Naive thymus-derived CD4-positive, alpha-beta T cell (primary cell): ENCODE data around the gene LGALS7B. TPM values are rescaled to one million over a fixed set of nuclear protein-coding genes. Genes with fewer than 3 reads are reported as not detected.
"Not testable (repeated sequence)": the region's sequence is repeated elsewhere in the genome, so short reads cannot be mapped to it uniquely, and the experiment has no call there.

ENCODE experiments used
- ATAC-seq: fragments of 150-1000 bp; cut with Tn5 transposase; 2 replicates; pipeline ENCODE4 v1.10.0; 2021; ENCODE audit warnings: mild to moderate bottlenecking, moderate library complexity
- CTCF ChIA-PET: fragments of 350-600 bp; sonication (Branson Sonifier 250); formaldehyde crosslinking; loops from one replicate; lab custom pipeline; 2021; ENCODE audit warnings: antibody characterized with exemption; lab: Charles Lee
- POLR2A ChIA-PET: fragments of 350-600 bp; sonication (Branson Sonifier 250); formaldehyde crosslinking; loops from one replicate; lab custom pipeline; 2021; ENCODE audit warnings: antibody characterized with exemption, inconsistent platforms; lab: Charles Lee
- DNase-seq, 9 donors: peaks; one replicate each; pipeline versions ENCODE4 v3.0.0 to v3.0.0-alpha.2; 2020 to 2022; ENCODE audit warnings: mixed read lengths in 1 of 9
- H3K27ac ChIP-seq: one replicate; pipeline ENCODE4 v1.7.0; 2013; ENCODE audit warnings: mild to moderate bottlenecking, low read depth, low read length, moderate library complexity
- H3K27me3 ChIP-seq, 2 donors: one replicate each; pipeline ENCODE4 v1.7.0; 2013; ENCODE audit warnings: low read length in 2 of 2, mild to moderate bottlenecking in 2 of 2, moderate library complexity in 2 of 2; ENCODE audit not compliant: control insufficient read depth in 2 of 2, insufficient read depth in 2 of 2
- H3K36me3 ChIP-seq, 3 experiments: 1 replicate in 2 of 3; 2 replicates in 1 of 3; pipeline ENCODE4 v1.7.0; 2013; ENCODE audit warnings: low read length in 3 of 3, mild to moderate bottlenecking in 3 of 3, moderate library complexity in 1 of 3; ENCODE audit not compliant: insufficient read depth in 3 of 3, control insufficient read depth in 2 of 3
- H3K4me1 ChIP-seq, 2 donors: one replicate each; pipeline ENCODE4 v1.7.0; 2013; ENCODE audit warnings: low read length in 2 of 2, mild to moderate bottlenecking in 2 of 2, moderate library complexity in 1 of 2; ENCODE audit not compliant: control insufficient read depth in 2 of 2, insufficient read depth in 2 of 2
- H3K4me3 ChIP-seq: 2 replicates; pipeline ENCODE4 v1.7.0; 2013; ENCODE audit warnings: mild to moderate bottlenecking, low read length
- H3K9me3 ChIP-seq, 3 experiments: 1 replicate in 2 of 3; 2 replicates in 1 of 3; pipeline ENCODE4 v1.7.0; 2013; ENCODE audit warnings: low read length in 3 of 3; ENCODE audit not compliant: control insufficient read depth in 2 of 3
- H3K27ac Mint-ChIP-seq, 9 donors: one replicate each; pipeline ENCODE4 v1.8.0; 2020 to 2022; ENCODE audit warnings: mixed read lengths in 9 of 9, mild to moderate bottlenecking in 8 of 9, moderate library complexity in 5 of 9, inconsistent platforms in 2 of 9
- H3K27me3 Mint-ChIP-seq, 5 donors: one replicate each; pipeline ENCODE4 v1.8.0; 2021 to 2022; ENCODE audit warnings: mixed read lengths in 5 of 5, mild to moderate bottlenecking in 1 of 5
- H3K36me3 Mint-ChIP-seq, 5 donors: one replicate each; pipeline ENCODE4 v1.8.0; 2020 to 2022; ENCODE audit warnings: mixed read lengths in 5 of 5, mild to moderate bottlenecking in 3 of 5, inconsistent platforms in 1 of 5
- H3K4me1 Mint-ChIP-seq, 7 donors: one replicate each; pipeline ENCODE4 v1.8.0; 2020 to 2022; ENCODE audit warnings: mixed read lengths in 7 of 7, mild to moderate bottlenecking in 3 of 7, inconsistent platforms in 1 of 7
- H3K4me3 Mint-ChIP-seq, 10 donors: one replicate each; pipeline ENCODE4 v1.8.0; 2020 to 2022; ENCODE audit warnings: mild to moderate bottlenecking in 10 of 10, mixed read lengths in 10 of 10, moderate library complexity in 6 of 10, inconsistent platforms in 2 of 10
- H3K9me3 Mint-ChIP-seq, 11 donors: one replicate each; pipeline ENCODE4 v1.8.0; 2020 to 2022; ENCODE audit warnings: mixed read lengths in 11 of 11, mild to moderate bottlenecking in 4 of 11, inconsistent platforms in 1 of 11, moderate library complexity in 1 of 11
- intact Hi-C, 2 donors: fragments of 100-400 bp; cut with micrococcal nuclease; formaldehyde crosslinking; loops; one replicate each; pipeline ENCODE4 v1.15.1; 2023
- polyA plus RNA-seq, 2 donors: library from polyadenylated mRNA; unstranded; fragments of 300-500 nt; fragmentation: Illumina TruSeq; gene quantifications; one replicate each; pipeline ENCODE4 v1.2.3, GENCODE V29; 2021
- total RNA-seq, 6 experiments: library from RNA in 5 of 6; stranded (reverse) in 5 of 6; gene quantifications; 1 replicate in 5 of 6; 2 replicates in 1 of 6; pipeline ENCODE4 v1.2.3 and lab custom pipeline; 2021 to 2026

Gene LGALS7B
- total and polyA plus RNA-seq, 7 experiments from 2014 or later, result not detected

DNA sequence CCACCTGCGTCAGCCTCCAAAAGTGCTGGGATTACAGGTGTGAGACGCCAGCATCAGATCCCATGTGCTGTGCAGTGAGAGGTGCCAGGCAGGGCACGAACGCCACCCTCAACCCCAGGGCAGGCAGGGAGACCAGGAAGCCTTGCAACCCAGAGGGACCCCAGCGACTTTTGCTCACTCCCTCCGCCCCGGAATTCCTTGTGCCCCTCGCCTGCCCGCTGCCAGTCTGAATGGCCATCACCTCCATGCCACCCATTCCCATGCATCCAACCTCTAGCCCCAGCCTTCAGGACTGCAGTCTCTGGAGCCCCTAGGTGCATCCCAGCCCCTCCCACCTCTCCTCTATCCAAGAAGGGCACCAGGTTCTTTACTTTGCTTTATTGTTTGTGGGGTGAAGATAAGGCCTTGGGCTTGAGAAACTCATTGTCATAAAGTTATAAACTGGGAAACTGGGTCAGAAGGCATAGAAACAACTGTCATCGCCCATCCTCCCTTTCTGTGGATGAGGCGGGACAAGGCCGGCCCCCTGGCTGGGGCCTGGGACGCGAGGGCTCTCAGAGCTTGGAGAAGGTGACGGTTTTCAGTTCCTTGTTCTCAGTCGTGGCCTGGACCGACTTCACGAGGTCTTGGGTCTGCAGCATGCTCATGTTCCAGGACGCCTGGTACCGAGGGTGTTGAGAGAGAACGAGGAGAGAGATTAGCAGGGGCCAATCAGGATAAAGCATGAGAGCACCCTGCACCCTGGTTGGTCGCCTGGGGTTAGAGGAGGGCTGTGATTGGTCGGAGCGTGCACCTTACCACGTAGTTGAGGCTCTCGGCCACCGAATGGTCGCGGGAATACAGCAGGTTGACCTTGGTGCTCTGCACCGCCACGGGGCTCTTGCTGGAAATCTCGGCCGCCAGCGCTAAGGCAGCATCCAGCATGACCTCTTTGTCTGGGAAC lies 26.3 kb downstream of the LGALS7B start:
- peaks cover under 1 to 13% (median 4%) of the 10 kb centered on the region in 5 donors for H3K36me3 Mint-ChIP-seq
- peaks cover 0 to 5% (median under 1%) of the 10 kb centered on the region in 7 donors for H3K4me1 Mint-ChIP-seq
- ChIA-PET CTCF (no interaction called here), POLR2A (no interaction called here)
- Histone ChIP-seq H3K36me3 (peaks cover 4 to 39% (median 19%) of the 10 kb centered on the region in 3 experiments), H3K27ac (no peak overlapping the region), H3K4me1 (no peaks in the 10 kb centered on the region), H3K27me3 (no peaks in the 10 kb centered on the region), H3K9me3 (no peaks in the 10 kb centered on the region), H3K4me3 (no peak overlapping the region)
- intact Hi-C loops, result no loop called here
- no peak for ATAC-seq
- peak overlapping the region in 1 of 9 donors; percentile 38 for H3K27ac Mint-ChIP-seq
- DNase-seq, result no peak
- H3K27me3 Mint-ChIP-seq, result no peaks in the 10 kb centered on the region
- H3K9me3 Mint-ChIP-seq, result no peaks in the 10 kb centered on the region
- H3K4me3 Mint-ChIP-seq, result no peak overlapping the region

DNA sequence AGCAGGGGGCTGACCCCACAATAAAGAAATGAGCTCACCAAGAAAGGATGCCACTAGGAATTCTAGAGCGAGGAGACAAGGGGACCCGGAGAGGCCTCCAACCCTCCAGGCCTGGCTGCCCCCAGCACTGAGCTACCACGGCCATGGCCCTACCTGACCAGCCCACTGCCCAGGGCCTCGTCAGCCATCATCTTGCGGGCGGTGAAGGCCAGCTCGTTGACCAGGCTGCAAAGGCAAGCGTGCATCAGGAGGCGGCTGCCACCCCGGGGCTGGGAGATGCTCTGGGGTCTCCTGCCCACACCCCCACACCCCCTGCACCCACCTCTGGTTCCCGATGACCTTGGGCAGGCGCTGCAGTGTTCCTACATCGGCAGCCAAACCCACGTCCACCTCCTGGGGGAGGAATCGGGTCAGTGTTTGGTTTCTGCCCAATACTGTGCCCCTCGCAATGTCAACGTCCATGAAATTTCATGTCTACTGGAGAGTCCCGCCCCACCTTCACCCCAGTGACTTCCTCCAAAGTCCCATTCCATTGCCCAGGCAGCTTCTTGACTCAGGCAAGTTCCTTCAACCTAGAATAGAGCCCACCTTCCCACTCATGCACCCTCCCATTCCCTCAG lies 27.2 kb downstream of the LGALS7B start:
- DNase-seq (no peak), ATAC-seq (no peak)
- H3K36me3 ChIP-seq, result peaks cover 4 to 46% (median 19%) of the 10 kb centered on the region in 3 experiments
- Mint-ChIP-seq H3K27ac (no peak overlapping the region), H3K4me3 (no peak overlapping the region), H3K9me3 (no peaks in the 10 kb centered on the region), H3K36me3 (peaks cover 4 to 16% (median 7%) of the 10 kb centered on the region in 5 donors), H3K4me1 (peaks cover 2 to 14% (median 6%) of the 10 kb centered on the region in 7 donors), H3K27me3 (no peaks in the 10 kb centered on the region)
- H3K27me3 ChIP-seq, result no peaks in the 10 kb centered on the region
- H3K4me3 ChIP-seq, result no peak overlapping the region
- no peaks in the 10 kb centered on the region for H3K4me1 ChIP-seq
- ChIA-PET POLR2A (no interaction called here), CTCF (no interaction called here)
- intact Hi-C loops, result no loop called here
- H3K27ac ChIP-seq, result no peak overlapping the region
- H3K9me3 ChIP-seq, result no peaks in the 10 kb centered on the region

DNA sequence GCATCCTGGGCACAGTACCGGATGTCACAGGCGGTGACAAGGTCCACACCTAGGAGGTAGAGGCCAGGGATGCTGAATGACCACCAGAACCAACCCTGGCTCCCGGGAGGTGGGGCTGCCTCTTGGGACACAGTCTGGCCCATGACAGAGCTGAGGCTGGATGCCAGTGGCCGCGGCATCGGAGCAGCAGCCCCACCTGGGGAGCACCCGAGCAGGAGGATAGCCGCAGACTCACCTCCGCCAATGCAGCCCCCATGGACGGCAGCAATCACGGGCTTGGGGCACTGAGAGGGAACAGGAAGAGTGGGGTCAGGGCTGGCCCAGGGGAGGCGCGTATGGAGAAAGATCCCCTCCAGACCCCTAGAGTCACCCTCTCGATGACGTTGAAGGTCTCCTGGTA lies 28.1 kb downstream of the LGALS7B start:
- Mint-ChIP-seq H3K27me3 (no peaks in the 10 kb centered on the region), H3K4me3 (no peak overlapping the region), H3K27ac (no peak overlapping the region), H3K36me3 (peaks cover 4 to 16% (median 10%) of the 10 kb centered on the region in 5 donors), H3K9me3 (no peaks in the 10 kb centered on the region), H3K4me1 (peaks cover 2 to 14% (median 6%) of the 10 kb centered on the region in 7 donors)
- no peaks in the 10 kb centered on the region for H3K27me3 ChIP-seq
- no peak for ATAC-seq
- H3K4me1 ChIP-seq, result no peaks in the 10 kb centered on the region
- no peak overlapping the region for H3K27ac ChIP-seq
- H3K9me3 ChIP-seq, result no peaks in the 10 kb centered on the region
- CTCF ChIA-PET, result interaction anchor here (1.2 kb wide), 1 partner anchor 183 kb away, joined by 6 read pairs; no protein-coding TSS in a partner anchor
- no peak for DNase-seq
- peaks cover 4 to 46% (median 19%) of the 10 kb centered on the region in 3 experiments for H3K36me3 ChIP-seq
- H3K4me3 ChIP-seq, result no peak overlapping the region
- intact Hi-C loops, result no loop called here
- POLR2A ChIA-PET, result interaction anchor here (0.9 kb wide), 1 partner anchor 47 kb away, joined by 3 read pairs; no protein-coding TSS in a partner anchor

DNA sequence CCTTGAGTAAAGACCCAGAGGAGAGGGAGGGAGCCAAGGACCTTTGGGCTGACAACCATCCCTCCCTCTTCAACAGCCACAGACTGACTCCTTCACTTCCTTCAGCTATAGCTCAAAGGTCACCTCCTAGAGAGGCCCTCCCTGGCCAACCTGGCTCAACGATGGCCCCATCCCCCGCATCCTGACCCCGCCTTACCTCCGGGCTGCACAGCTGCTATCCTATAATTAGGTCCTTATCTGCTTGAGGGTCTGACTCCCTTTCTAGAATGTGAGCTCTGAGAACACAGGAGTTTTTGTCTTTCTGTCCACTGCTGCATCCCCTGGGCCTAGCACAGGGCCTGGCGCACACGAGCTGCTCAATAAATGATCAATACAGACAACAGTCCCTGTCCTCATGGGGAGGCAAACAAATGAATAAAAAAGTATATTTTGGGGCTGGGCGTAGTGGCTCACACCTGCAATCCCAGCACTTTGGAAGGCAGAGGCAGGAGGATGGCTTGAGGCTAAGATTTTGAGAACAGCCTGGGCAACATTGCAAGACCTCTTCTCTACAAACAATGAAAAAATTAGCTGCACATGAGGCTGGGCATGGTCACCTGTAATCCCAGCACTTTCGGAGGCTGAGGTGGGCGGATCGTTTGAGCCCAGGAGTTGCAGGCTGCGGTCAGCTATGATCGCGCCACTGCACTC lies 30.4 kb downstream of the LGALS7B start:
- no peak overlapping the region for H3K27ac ChIP-seq
- H3K27ac Mint-ChIP-seq, result peak overlapping the region in 2 of 9 donors; percentile 20 to 70
- no peaks in the 10 kb centered on the region for H3K4me1 ChIP-seq
- H3K4me3 Mint-ChIP-seq, result no peak overlapping the region
- DNase-seq (no peak), ATAC-seq (no peak)
- peaks cover 4 to 30% (median 20%) of the 10 kb centered on the region in 7 donors for H3K4me1 Mint-ChIP-seq
- ChIA-PET CTCF (no interaction called here), POLR2A (no interaction called here)
- H3K36me3 Mint-ChIP-seq, result peaks cover 9 to 31% (median 23%) of the 10 kb centered on the region in 5 donors
- intact Hi-C loops, result no loop called here
- H3K27me3 ChIP-seq, result no peaks in the 10 kb centered on the region
- peaks cover 0 to 5% (median 0%) of the 10 kb centered on the region in 11 donors for H3K9me3 Mint-ChIP-seq
- no peaks in the 10 kb centered on the region for H3K27me3 Mint-ChIP-seq
- no peak overlapping the region for H3K4me3 ChIP-seq
- no peaks in the 10 kb centered on the region for H3K9me3 ChIP-seq
- peaks cover 4 to 54% (median 19%) of the 10 kb centered on the region in 3 experiments for H3K36me3 ChIP-seq

DNA sequence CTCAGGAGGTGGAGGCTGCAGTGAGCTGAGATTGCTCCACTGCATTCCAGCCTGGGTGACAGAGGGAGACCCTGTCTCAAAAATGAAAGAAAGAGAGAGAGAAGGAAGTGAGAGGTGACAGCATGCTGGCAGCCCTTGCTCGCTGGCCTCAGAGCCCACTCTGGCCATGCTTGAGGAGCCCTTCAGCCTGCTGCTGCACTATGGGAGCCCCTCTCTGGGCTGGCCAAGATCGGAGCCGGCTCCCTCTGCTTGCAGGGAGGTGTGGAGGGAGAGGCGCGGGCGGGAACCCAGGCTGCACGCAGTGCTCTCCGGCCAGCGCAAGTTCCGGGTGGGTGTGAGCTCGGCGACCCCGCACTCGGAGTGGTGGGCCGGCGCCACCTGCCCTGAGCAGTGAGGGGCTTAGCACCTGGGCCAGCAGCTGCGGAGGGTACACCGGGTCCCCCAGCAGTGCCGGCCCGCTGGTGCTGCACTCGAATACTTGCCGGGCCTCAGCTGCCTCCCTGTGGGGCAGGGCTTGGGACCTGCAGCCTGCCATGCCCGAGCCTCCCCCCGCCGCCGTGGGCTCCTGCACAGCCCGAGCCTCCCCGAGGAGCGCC lies 32.3 kb downstream of the LGALS7B start:
- DNase-seq, H3K4me3 ChIP-seq, intact Hi-C loops, ATAC-seq, H3K27me3 ChIP-seq, H3K27me3 Mint-ChIP-seq, H3K27ac ChIP-seq, H3K4me1 ChIP-seq, H3K4me3 Mint-ChIP-seq, CTCF ChIA-PET, H3K9me3 ChIP-seq, H3K9me3 Mint-ChIP-seq, H3K27ac Mint-ChIP-seq: not testable (repeated sequence)
- peaks cover 4 to 45% (median 18%) of the 10 kb centered on the region in 3 experiments for H3K36me3 ChIP-seq
- Mint-ChIP-seq H3K4me1 (peaks cover 4 to 38% (median 31%) of the 10 kb centered on the region in 7 donors), H3K36me3 (peaks cover 5 to 33% (median 20%) of the 10 kb centered on the region in 5 donors)
- POLR2A ChIA-PET, result interaction anchor here (2.3 kb wide), 1 partner anchor 11 kb away, joined by 7 read pairs; the partner anchor contains the start of gene ECH1

DNA sequence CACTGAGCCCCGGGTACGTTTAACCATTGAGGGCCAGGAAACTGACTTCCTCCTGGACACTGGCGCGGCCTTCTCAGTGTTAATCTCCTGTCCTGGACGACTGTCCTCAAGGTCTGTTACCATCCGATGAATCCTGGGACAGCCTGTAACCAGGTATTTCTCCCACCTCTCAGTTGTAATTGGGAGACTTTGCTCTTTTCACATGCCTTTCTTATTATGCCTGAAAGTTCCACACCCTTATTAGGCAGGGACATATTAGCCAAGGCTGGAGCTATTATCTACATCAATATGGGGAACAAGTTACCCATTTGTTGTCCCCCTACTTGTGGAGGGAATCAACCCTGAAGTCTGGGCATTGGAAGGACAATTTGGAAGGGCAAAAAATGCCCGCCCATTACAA lies 36.9 kb downstream of the LGALS7B start:
- Mint-ChIP-seq H3K4me1 (peaks cover 22 to 61% (median 50%) of the 10 kb centered on the region in 7 donors), H3K36me3 (peaks cover 5 to 44% (median 22%) of the 10 kb centered on the region in 5 donors)
- Histone ChIP-seq H3K36me3 (peaks cover 12 to 45% (median 15%) of the 10 kb centered on the region in 3 experiments), H3K4me1 (peaks cover 7 to 13% of the 10 kb centered on the region in 2 donors)
- intact Hi-C loops, H3K9me3 ChIP-seq, H3K9me3 Mint-ChIP-seq, POLR2A ChIA-PET, H3K4me3 Mint-ChIP-seq, ATAC-seq, H3K27me3 ChIP-seq, H3K27ac Mint-ChIP-seq, CTCF ChIA-PET, H3K27ac ChIP-seq, H3K4me3 ChIP-seq, DNase-seq, H3K27me3 Mint-ChIP-seq: not testable (repeated sequence)
